ENCODE measurements around the gene GMDS.

DNA sequence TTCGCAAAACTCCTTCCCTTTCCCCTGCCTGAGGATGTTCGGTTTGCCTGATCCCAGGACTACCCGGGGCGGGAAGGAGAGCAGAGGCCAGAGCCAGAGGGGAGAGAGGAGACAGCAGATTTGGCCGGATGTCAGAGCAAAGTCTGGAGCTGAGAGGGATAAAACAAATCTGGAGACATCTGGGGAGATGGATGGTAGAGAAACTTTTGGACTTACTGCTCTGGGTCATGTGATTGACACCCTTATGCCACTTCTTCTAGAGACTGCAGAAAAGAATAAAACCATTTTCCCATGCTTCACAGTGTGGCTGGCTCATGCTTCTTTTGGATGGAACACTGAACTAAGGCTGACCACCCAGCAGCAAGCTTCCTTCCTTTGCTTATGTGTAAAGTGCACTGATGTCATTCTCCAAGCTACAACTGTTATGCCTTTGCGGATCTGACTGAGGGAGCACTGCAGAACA lies 461.0 kb downstream of the GMDS start:
- TF ChIP-seq CTCF (IDR thresholded peaks at IDR 0.05) (no peak), EZH2 (IDR thresholded peaks at IDR 0.05; ENCODE audit: borderline replicate concordance, insufficient read depth, low read depth, low read length, poor library complexity, severe bottlenecking) (no peak)
